Astrocyte (in vitro differentiated cells and primary cell): ENCODE measurements around the gene ADAM8. TPM values are rescaled to one million over a fixed set of nuclear protein-coding genes. Genes with fewer than 3 reads are reported as not detected.

Source experiments
- DNase-seq: peaks from one replicate; pipeline ENCODE4 v3.0.0-alpha.2; 2010; ENCODE audit warnings: low read depth
- FAIRE-seq: peaks from 2 replicates; lab custom pipeline; 2011; peaks lifted over from hg19 to GRCh38; lab: Jason Lieb, UNC
- H2AFZ ChIP-seq: 2 replicates; pipeline ENCODE4 v1.6.0; 2012; ENCODE audit warnings: low read depth, low read length, inconsistent platforms
- H3K27ac ChIP-seq: 2 replicates; pipeline ENCODE4 v1.5.1; 2011; ENCODE audit warnings: low read depth, low read length, inconsistent platforms
- H3K27me3 ChIP-seq: 2 replicates; pipeline ENCODE4 v1.6.0; 2011; ENCODE audit warnings: low read length, inconsistent platforms; ENCODE audit not compliant: insufficient read depth
- H3K36me3 ChIP-seq: 2 replicates; pipeline ENCODE4 v1.5.1; 2011; ENCODE audit warnings: low read length, inconsistent platforms; ENCODE audit not compliant: insufficient read depth
- H3K4me1 ChIP-seq: 2 replicates; pipeline ENCODE4 v1.5.1; 2011; ENCODE audit warnings: low read length, inconsistent platforms; ENCODE audit not compliant: insufficient read depth
- H3K4me2 ChIP-seq: 2 replicates; pipeline ENCODE4 v1.6.0; 2012; ENCODE audit warnings: low read length, inconsistent platforms
- H3K4me3 ChIP-seq: 2 replicates; pipeline ENCODE4 v1.5.1; 2011; ENCODE audit warnings: low read depth, mild to moderate bottlenecking, low read length, inconsistent platforms; ENCODE audit not compliant: insufficient read depth
- H3K79me2 ChIP-seq: 2 replicates; pipeline ENCODE4 v1.6.0; 2012; ENCODE audit warnings: mild to moderate bottlenecking, low read length, inconsistent platforms; ENCODE audit not compliant: insufficient read depth
- H3K9ac ChIP-seq: 2 replicates; pipeline ENCODE4 v1.6.0; 2012; ENCODE audit warnings: mild to moderate bottlenecking, low read length, inconsistent platforms
- H3K9me3 ChIP-seq: 2 replicates; pipeline ENCODE4 v1.5.1; 2012; ENCODE audit warnings: low read depth, mild to moderate bottlenecking, low read length, inconsistent platforms; ENCODE audit not compliant: insufficient read depth
- H4K20me1 ChIP-seq: 2 replicates; pipeline ENCODE4 v1.6.0; 2012; ENCODE audit warnings: low read length, inconsistent platforms; ENCODE audit not compliant: insufficient read depth
- H3K27ac Mint-ChIP-seq: one replicate; pipeline ENCODE4 v1.8.0; 2021; ENCODE audit warnings: mild to moderate bottlenecking, mixed read lengths; ENCODE audit not compliant: unreplicated experiment
- H3K27me3 Mint-ChIP-seq: one replicate; pipeline ENCODE4 v1.8.0; 2021; ENCODE audit warnings: low read depth, mixed read lengths; ENCODE audit not compliant: unreplicated experiment
- H3K36me3 Mint-ChIP-seq: one replicate; pipeline ENCODE4 v1.8.0; 2021; ENCODE audit warnings: low read depth, mixed read lengths; ENCODE audit not compliant: unreplicated experiment
- H3K4me1 Mint-ChIP-seq: one replicate; pipeline ENCODE4 v1.8.0; 2021; ENCODE audit warnings: low read depth, mixed read lengths; ENCODE audit not compliant: unreplicated experiment
- H3K4me3 Mint-ChIP-seq: one replicate; pipeline ENCODE4 v1.8.0; 2021; ENCODE audit warnings: mild to moderate bottlenecking, moderate library complexity, mixed read lengths; ENCODE audit not compliant: unreplicated experiment
- H3K9me3 Mint-ChIP-seq: one replicate; pipeline ENCODE4 v1.8.0; 2021; ENCODE audit warnings: mild to moderate bottlenecking, mixed read lengths; ENCODE audit not compliant: unreplicated experiment
- CTCF ChIP-seq: IDR thresholded peaks from 2 replicates; pipeline ENCODE4 v1.5.1; 2011; ENCODE audit warnings: low read depth, mild to moderate bottlenecking, inconsistent platforms, low read length, moderate library complexity; ENCODE audit not compliant: insufficient read depth
- EZH2 ChIP-seq: IDR thresholded peaks from 2 replicates; pipeline ENCODE4 v1.6.1; 2012; ENCODE audit warnings: mild to moderate bottlenecking, low read length, inconsistent platforms; ENCODE audit not compliant: insufficient read depth
- total RNA-seq: library from RNA; stranded (reverse); gene quantifications from 2 replicates; pipeline ENCODE4 v1.2.1, GENCODE V29; 2021

ADAM8 gene
- total RNA-seq, 1 donor from 2014 or later: 4.6 TPM

- DNase-seq (no peak), FAIRE-seq (no peak)
- no peaks in the 10 kb centered on the region for H3K27me3 Mint-ChIP-seq
- peaks cover 7% of the 10 kb centered on the region for H3K36me3 Mint-ChIP-seq
- H3K4me3 Mint-ChIP-seq: no peak overlapping the region
- no peak overlapping the region for H2AFZ ChIP-seq
- no peak overlapping the region for H3K27ac Mint-ChIP-seq
- TF ChIP-seq EZH2 (no peak), CTCF (no peak)
- H3K27me3 ChIP-seq: no peaks in the 10 kb centered on the region
- peaks cover 17% of the 10 kb centered on the region for H3K4me1 ChIP-seq
- no peak overlapping the region for H3K4me2 ChIP-seq
- no peaks in the 10 kb centered on the region for H3K79me2 ChIP-seq
- no peak overlapping the region for H3K27ac ChIP-seq
- no peak overlapping the region for H3K9ac ChIP-seq
- peaks cover 15% of the 10 kb centered on the region for H3K4me1 Mint-ChIP-seq
- peaks cover 38% of the 10 kb centered on the region for H4K20me1 ChIP-seq
- peaks cover 14% of the 10 kb centered on the region for H3K36me3 ChIP-seq
- H3K9me3 Mint-ChIP-seq: no peaks in the 10 kb centered on the region
- H3K9me3 ChIP-seq: no peaks in the 10 kb centered on the region
- H3K4me3 ChIP-seq: no peak overlapping the region
Observed at GRCh38 chr10:133281628-133282372, 5.1 kb upstream of the ADAM8 start.

DNA sequence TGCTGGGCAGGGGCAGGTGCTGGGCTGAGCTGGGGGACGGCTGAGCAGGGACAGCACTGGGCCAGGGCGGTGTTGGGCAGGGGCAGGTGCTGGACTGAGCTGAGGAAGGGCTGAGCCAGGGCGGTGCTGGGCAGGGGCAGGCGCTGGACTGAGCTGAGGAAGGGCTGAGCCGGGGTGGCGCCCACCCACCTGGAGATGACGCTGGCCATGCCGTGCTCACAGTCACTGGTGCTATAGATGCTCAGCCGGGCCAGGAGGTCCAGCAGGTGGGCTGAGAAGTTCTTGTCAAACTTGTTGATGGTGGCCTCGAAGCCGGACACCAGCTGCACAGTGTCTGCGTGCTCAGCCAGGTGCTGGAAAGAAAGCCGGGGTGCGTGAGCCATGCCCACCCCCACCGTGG lies 4.4 kb upstream of the ADAM8 start:
- peaks cover under 1% of the 10 kb centered on the region for H3K27me3 Mint-ChIP-seq
- H3K4me3 Mint-ChIP-seq: no peak overlapping the region
- peaks cover 15% of the 10 kb centered on the region for H3K4me1 Mint-ChIP-seq
- H3K4me1 ChIP-seq: peaks cover 17% of the 10 kb centered on the region
- FAIRE-seq: no peak
- H3K27ac ChIP-seq: no peak overlapping the region
- no peak overlapping the region for H3K27ac Mint-ChIP-seq
- H3K36me3 Mint-ChIP-seq: peaks cover 7% of the 10 kb centered on the region
- no peaks in the 10 kb centered on the region for H3K9me3 Mint-ChIP-seq
- TF ChIP-seq CTCF (no peak), EZH2 (no peak)
- H3K9me3 ChIP-seq: no peaks in the 10 kb centered on the region
- H3K27me3 ChIP-seq: no peaks in the 10 kb centered on the region
- peaks cover 32% of the 10 kb centered on the region for H4K20me1 ChIP-seq
- no peak for DNase-seq
- H3K36me3 ChIP-seq: peaks cover 11% of the 10 kb centered on the region
- H3K4me3 ChIP-seq: no peak overlapping the region
- no peak overlapping the region for H3K4me2 ChIP-seq
- H3K79me2 ChIP-seq: no peaks in the 10 kb centered on the region
- H3K9ac ChIP-seq: no peak overlapping the region
- no peak overlapping the region for H2AFZ ChIP-seq
